NCI-H1417 treated with DMSO at 0.1 percent for 48 hours (cell line): Measurements from ENCODE around the gene AQP5.
A peak's percentile ranks its signal among the peaks of the same experiment; 100 is the strongest.

Source experiments
- DNase-seq: peaks from one replicate; lab custom pipeline; 2025; lab: John Stamatoyannopoulos, UW

The AQP5 gene

GRCh38 chr12:49964849-49965624, 3.4 kb downstream of the AQP5 start:
- no peak for DNase-seq

GRCh38 chr12:49965836-49966235, 4.2 kb downstream of the AQP5 start:
- no peak for DNase-seq

- DNase-seq, result no peak
Measured at GRCh38 chr12:49966511-49967041, 4.9 kb downstream of the AQP5 start.

- DNase-seq, result peak; percentile 21
Measured at GRCh38 chr12:49967042-49967776, 5.5 kb downstream of the AQP5 start.

- DNase-seq, result no peak
Measured at GRCh38 chr12:49967777-49968250, 6.1 kb downstream of the AQP5 start.

GRCh38 chr12:49968471-49968870, 6.8 kb downstream of the AQP5 start:
- DNase-seq, result no peak

- DNase-seq, result no peak
Measured at GRCh38 chr12:49969027-49969426, 7.4 kb downstream of the AQP5 start.

GRCh38 chr12:49969651-49970429, 8.2 kb downstream of the AQP5 start:
- DNase-seq, result no peak

GRCh38 chr12:49970658-49971057, 9.0 kb downstream of the AQP5 start:
- DNase-seq, result no peak

GRCh38 chr12:49971141-49971540, 9.5 kb downstream of the AQP5 start:
- DNase-seq, result no peak

GRCh38 chr12:49972129-49972528, 10.5 kb downstream of the AQP5 start:
- DNase-seq, result no peak

GRCh38 chr12:49972641-49973360, 11.1 kb downstream of the AQP5 start, which contains the start of gene AQP6:
AQP6 (plus strand) TSS chr12:49972947; CDS start chr12:49973174, 227 bp downstream.
- no peak for DNase-seq

GRCh38 chr12:49973361-49973830, 11.7 kb downstream of the AQP5 start:
- DNase-seq, result no peak

GRCh38 chr12:49974231-49974675, 12.6 kb downstream of the AQP5 start:
- no peak for DNase-seq

- DNase-seq, result no peak
Measured at GRCh38 chr12:49974677-49975317, 13.1 kb downstream of the AQP5 start.

- no peak for DNase-seq
Measured at GRCh38 chr12:49975318-49975761, 13.7 kb downstream of the AQP5 start.

- DNase-seq, result no peak
Measured at GRCh38 chr12:49976557-49976956, 14.9 kb downstream of the AQP5 start.

- no peak for DNase-seq
Measured at GRCh38 chr12:49978125-49978524, 16.5 kb downstream of the AQP5 start.

GRCh38 chr12:49979016-49979586, 17.4 kb downstream of the AQP5 start:
- DNase-seq, result no peak

- no peak for DNase-seq
Measured at GRCh38 chr12:49979791-49980190, 18.1 kb downstream of the AQP5 start.
